Measurements from ENCODE around the gene TSPAN7. TPM values are rescaled to one million over a fixed set of nuclear protein-coding genes. Genes with fewer than 3 reads are reported as not detected.
A peak's percentile ranks its signal among the peaks of the same experiment; 100 is the strongest.

TSPAN7 gene
- 3.9 TPM for polyA plus RNA-seq (2013, experiment 1 of 2)
- polyA plus RNA-seq (2013, experiment 2 of 2): 4.9 TPM

GRCh38 chrX:38561126-38561868 lies at the start of gene TSPAN7:
TSPAN7 (plus strand) TSS chrX:38561542; CDS start chrX:38561547, 5 bp downstream.
- Histone ChIP-seq H3K4me3 (ENCODE audit: low read length) (peak within 1 kb of the TSS; percentile 74), H3K36me3 (ENCODE audit: insufficient read depth, low read length) (no peaks in the 10 kb centered on the region), H3K27ac (ENCODE audit: low read depth, low read length) (no peak within 1 kb of the TSS), H3K9ac (ENCODE audit: low read depth, low read length) (peak within 1 kb of the TSS; percentile 55; the same call in 1 of the 2 replicates), H3K4me1 (ENCODE audit: insufficient read depth, low read length) (no peaks in the 10 kb centered on the region), H3K9me3 (ENCODE audit: insufficient read depth, low read depth, low read length) (no peaks in the 10 kb centered on the region), H3K27me3 (ENCODE audit: insufficient read depth, low read length) (peaks cover 20% of the 10 kb centered on the region)
- WGBS: 2% methylated on average over 47 of the region's 78 CpGs

GRCh38 chrX:38513112-38513742 lies 48.1 kb upstream of the TSPAN7 start:
- H3K9me3 ChIP-seq (ENCODE audit: insufficient read depth, low read depth, low read length): no peaks in the 10 kb centered on the region
- no peak overlapping the region for H3K9ac ChIP-seq (ENCODE audit: low read depth, low read length)
- H3K36me3 ChIP-seq (ENCODE audit: insufficient read depth, low read length): no peaks in the 10 kb centered on the region
- H3K4me3 ChIP-seq (ENCODE audit: low read length): no peak overlapping the region
- no peak overlapping the region for H3K27ac ChIP-seq (ENCODE audit: low read depth, low read length)
- H3K4me1 ChIP-seq (ENCODE audit: insufficient read depth, low read length): no peaks in the 10 kb centered on the region
- WGBS: 77% methylated on average over 5 of the region's 5 CpGs
- no peaks in the 10 kb centered on the region for H3K27me3 ChIP-seq (ENCODE audit: insufficient read depth, low read length)

GRCh38 chrX:38514016-38514854 lies 47.1 kb upstream of the TSPAN7 start:
- no peak overlapping the region for H3K9ac ChIP-seq (ENCODE audit: low read depth, low read length)
- H3K4me1 ChIP-seq (ENCODE audit: insufficient read depth, low read length): no peaks in the 10 kb centered on the region
- no peak overlapping the region for H3K4me3 ChIP-seq (ENCODE audit: low read length)
- H3K9me3 ChIP-seq (ENCODE audit: insufficient read depth, low read depth, low read length): no peaks in the 10 kb centered on the region
- no peaks in the 10 kb centered on the region for H3K27me3 ChIP-seq (ENCODE audit: insufficient read depth, low read length)
- no peaks in the 10 kb centered on the region for H3K36me3 ChIP-seq (ENCODE audit: insufficient read depth, low read length)
- no peak overlapping the region for H3K27ac ChIP-seq (ENCODE audit: low read depth, low read length)

GRCh38 chrX:38515291-38515690 lies 46.1 kb upstream of the TSPAN7 start:
- Histone ChIP-seq H3K9me3 (ENCODE audit: insufficient read depth, low read depth, low read length) (no peaks in the 10 kb centered on the region), H3K9ac (ENCODE audit: low read depth, low read length) (no peak overlapping the region), H3K36me3 (ENCODE audit: insufficient read depth, low read length) (no peaks in the 10 kb centered on the region), H3K4me3 (ENCODE audit: low read length) (no peak overlapping the region), H3K4me1 (ENCODE audit: insufficient read depth, low read length) (no peaks in the 10 kb centered on the region), H3K27ac (ENCODE audit: low read depth, low read length) (no peak overlapping the region), H3K27me3 (ENCODE audit: insufficient read depth, low read length) (no peaks in the 10 kb centered on the region)
- WGBS: 100% methylated on average over 1 of the region's 1 CpG

GRCh38 chrX:38516196-38516774 lies 45.1 kb upstream of the TSPAN7 start:
- H3K27ac ChIP-seq (ENCODE audit: low read depth, low read length): no peak overlapping the region
- 100% methylated on average over 2 of the region's 2 CpGs for WGBS
- no peaks in the 10 kb centered on the region for H3K9me3 ChIP-seq (ENCODE audit: insufficient read depth, low read depth, low read length)
- H3K9ac ChIP-seq (ENCODE audit: low read depth, low read length): no peak overlapping the region
- no peak overlapping the region for H3K4me3 ChIP-seq (ENCODE audit: low read length)
- no peaks in the 10 kb centered on the region for H3K4me1 ChIP-seq (ENCODE audit: insufficient read depth, low read length)
- H3K36me3 ChIP-seq (ENCODE audit: insufficient read depth, low read length): no peaks in the 10 kb centered on the region
- no peaks in the 10 kb centered on the region for H3K27me3 ChIP-seq (ENCODE audit: insufficient read depth, low read length)

- 90% methylated on average over 4 of the region's 6 CpGs for WGBS
These were observed 41.7 kb upstream of the TSPAN7 start for GRCh38 chrX:38519651-38520050.

GRCh38 chrX:38538134-38538533 lies 23.2 kb upstream of the TSPAN7 start:
- H3K9ac ChIP-seq (ENCODE audit: low read depth, low read length): no peak overlapping the region
- H3K27me3 ChIP-seq (ENCODE audit: insufficient read depth, low read length): no peaks in the 10 kb centered on the region
- no peaks in the 10 kb centered on the region for H3K9me3 ChIP-seq (ENCODE audit: insufficient read depth, low read depth, low read length)
- WGBS: 76% methylated on average over 2 of the region's 2 CpGs
- H3K4me3 ChIP-seq (ENCODE audit: low read length): no peak overlapping the region
- H3K27ac ChIP-seq (ENCODE audit: low read depth, low read length): no peak overlapping the region
- no peaks in the 10 kb centered on the region for H3K4me1 ChIP-seq (ENCODE audit: insufficient read depth, low read length)
- no peaks in the 10 kb centered on the region for H3K36me3 ChIP-seq (ENCODE audit: insufficient read depth, low read length)

More at GRCh38 chrX:38519651-38520050, 41.7 kb upstream of the TSPAN7 start:
- H3K4me1 ChIP-seq (ENCODE audit: insufficient read depth, low read length): no peaks in the 10 kb centered on the region
- H3K36me3 ChIP-seq (ENCODE audit: insufficient read depth, low read length): no peaks in the 10 kb centered on the region
- no peaks in the 10 kb centered on the region for H3K9me3 ChIP-seq (ENCODE audit: insufficient read depth, low read depth, low read length)
- no peak overlapping the region for H3K27ac ChIP-seq (ENCODE audit: low read depth, low read length)
- no peaks in the 10 kb centered on the region for H3K27me3 ChIP-seq (ENCODE audit: insufficient read depth, low read length)
- no peak overlapping the region for H3K4me3 ChIP-seq (ENCODE audit: low read length)
- H3K9ac ChIP-seq (ENCODE audit: low read depth, low read length): no peak overlapping the region

GRCh38 chrX:38539748-38540147 lies 21.6 kb upstream of the TSPAN7 start:
- H3K36me3 ChIP-seq (ENCODE audit: insufficient read depth, low read length): no peaks in the 10 kb centered on the region
- no peaks in the 10 kb centered on the region for H3K9me3 ChIP-seq (ENCODE audit: insufficient read depth, low read depth, low read length)
- no peaks in the 10 kb centered on the region for H3K4me1 ChIP-seq (ENCODE audit: insufficient read depth, low read length)
- WGBS: 96% methylated on average over 1 of the region's 1 CpG
- no peak overlapping the region for H3K4me3 ChIP-seq (ENCODE audit: low read length)
- H3K9ac ChIP-seq (ENCODE audit: low read depth, low read length): no peak overlapping the region
- no peak overlapping the region for H3K27ac ChIP-seq (ENCODE audit: low read depth, low read length)
- no peaks in the 10 kb centered on the region for H3K27me3 ChIP-seq (ENCODE audit: insufficient read depth, low read length)

- Histone ChIP-seq H3K27ac (ENCODE audit: low read depth, low read length) (no peak overlapping the region), H3K9ac (ENCODE audit: low read depth, low read length) (no peak overlapping the region), H3K27me3 (ENCODE audit: insufficient read depth, low read length) (no peaks in the 10 kb centered on the region), H3K36me3 (ENCODE audit: insufficient read depth, low read length) (no peaks in the 10 kb centered on the region), H3K4me1 (ENCODE audit: insufficient read depth, low read length) (peaks cover 3% of the 10 kb centered on the region; the same call in 1 of the 2 replicates), H3K9me3 (ENCODE audit: insufficient read depth, low read depth, low read length) (no peaks in the 10 kb centered on the region), H3K4me3 (ENCODE audit: low read length) (no peak overlapping the region)
- 89% methylated on average over 2 of the region's 3 CpGs for WGBS
These were observed 12.8 kb upstream of the TSPAN7 start for GRCh38 chrX:38548508-38548907.

GRCh38 chrX:38552721-38553120 lies 8.6 kb upstream of the TSPAN7 start:
- H3K36me3 ChIP-seq (ENCODE audit: insufficient read depth, low read length): no peaks in the 10 kb centered on the region
- no peak overlapping the region for H3K27ac ChIP-seq (ENCODE audit: low read depth, low read length)
- no peak overlapping the region for H3K4me3 ChIP-seq (ENCODE audit: low read length)
- H3K27me3 ChIP-seq (ENCODE audit: insufficient read depth, low read length): no peaks in the 10 kb centered on the region
- H3K9ac ChIP-seq (ENCODE audit: low read depth, low read length): no peak overlapping the region
- no peaks in the 10 kb centered on the region for H3K9me3 ChIP-seq (ENCODE audit: insufficient read depth, low read depth, low read length)
- WGBS: 90% methylated on average over 1 of the region's 1 CpG
- peaks cover 3% of the 10 kb centered on the region; the same call in 1 of the 2 replicates for H3K4me1 ChIP-seq (ENCODE audit: insufficient read depth, low read length)

GRCh38 chrX:38558686-38559085 lies 2.7 kb upstream of the TSPAN7 start:
- Histone ChIP-seq H3K27ac (ENCODE audit: low read depth, low read length) (no peak overlapping the region), H3K4me1 (ENCODE audit: insufficient read depth, low read length) (no peaks in the 10 kb centered on the region), H3K36me3 (ENCODE audit: insufficient read depth, low read length) (no peaks in the 10 kb centered on the region), H3K9ac (ENCODE audit: low read depth, low read length) (no peak overlapping the region), H3K9me3 (ENCODE audit: insufficient read depth, low read depth, low read length) (no peaks in the 10 kb centered on the region), H3K27me3 (ENCODE audit: insufficient read depth, low read length) (peaks cover 20% of the 10 kb centered on the region), H3K4me3 (ENCODE audit: low read length) (no peak overlapping the region)
- WGBS: 80% methylated on average over 2 of the region's 2 CpGs
